HUES48 (cell line): ENCODE results near the gene CXXC4.
A peak's percentile ranks its signal among the peaks of the same experiment; 100 is the strongest.

Source experiments
- H3K27ac ChIP-seq: one replicate; pipeline ENCODE4 v1.7.0; 2013; ENCODE audit warnings: low read depth, low read length, inconsistent platforms
- H3K27me3 ChIP-seq: 2 replicates; pipeline ENCODE4 v1.6.1; 2013; ENCODE audit warnings: mild to moderate bottlenecking, low read length; ENCODE audit not compliant: control insufficient read depth, insufficient read depth
- H3K36me3 ChIP-seq: 2 replicates; pipeline ENCODE4 v1.6.1; 2013; ENCODE audit warnings: low read length; ENCODE audit not compliant: control insufficient read depth, insufficient read depth
- H3K4me1 ChIP-seq: 2 replicates; pipeline ENCODE4 v1.6.1; 2013; ENCODE audit warnings: mild to moderate bottlenecking, low read length; ENCODE audit not compliant: control insufficient read depth, insufficient read depth
- H3K4me3 ChIP-seq: 2 replicates; pipeline ENCODE4 v1.5.1; 2013; ENCODE audit warnings: mild to moderate bottlenecking, low read depth, low read length
- H3K9ac ChIP-seq: 2 replicates; pipeline ENCODE4 v1.6.1; 2013; ENCODE audit warnings: mild to moderate bottlenecking, low read depth, low read length, moderate library complexity
- H3K9me3 ChIP-seq: 2 replicates; pipeline ENCODE4 v1.6.1; 2013; ENCODE audit warnings: low read length; ENCODE audit not compliant: control insufficient read depth, insufficient read depth

CXXC4 gene

DNA sequence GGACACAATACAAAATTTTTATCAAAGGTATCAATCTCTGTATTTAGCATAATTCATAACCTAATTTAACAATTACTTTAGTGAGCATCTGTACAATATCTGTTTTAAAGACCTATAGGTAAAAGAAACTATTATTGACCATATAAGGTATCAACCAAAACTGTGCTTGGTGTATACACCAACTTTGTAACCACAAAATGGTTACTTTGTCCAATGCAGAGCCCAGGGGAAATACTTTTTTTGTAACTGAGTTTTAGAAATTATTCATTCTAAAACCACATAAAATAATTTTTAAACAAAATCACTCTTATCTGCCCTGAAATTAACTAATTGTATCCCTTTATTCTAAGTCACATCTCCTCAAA, 5.0 kb downstream of the CXXC4 start:
- no peak overlapping the region for H3K27ac ChIP-seq
- no peak overlapping the region for H3K9ac ChIP-seq
- peaks cover 22% of the 10 kb centered on the region for H3K27me3 ChIP-seq
- H3K36me3 ChIP-seq: no peaks in the 10 kb centered on the region
- H3K4me3 ChIP-seq: peak overlapping the region; percentile 78
- peaks cover 41% of the 10 kb centered on the region for H3K4me1 ChIP-seq
- no peaks in the 10 kb centered on the region for H3K9me3 ChIP-seq

DNA sequence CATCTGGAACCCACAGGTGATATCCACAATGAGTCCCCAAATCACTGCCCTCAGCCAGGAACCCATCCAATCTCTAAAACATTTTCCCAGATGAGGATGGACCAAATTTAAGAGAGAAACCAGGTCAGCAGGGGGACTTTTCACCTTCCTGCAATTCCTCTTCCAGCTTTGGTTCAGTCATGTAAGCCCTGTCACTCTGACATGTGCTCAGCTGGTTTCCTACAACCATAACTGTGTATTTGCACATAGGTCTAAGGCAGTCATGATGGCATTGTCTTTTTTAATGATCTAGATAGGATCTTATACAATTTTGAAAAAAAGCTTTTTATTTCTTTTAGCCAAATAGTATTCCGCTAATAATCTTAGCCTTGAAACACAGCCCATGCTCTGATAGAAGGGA, 6.5 kb downstream of the CXXC4 start:
- peaks cover 12% of the 10 kb centered on the region; the same call in 1 of the 2 replicates for H3K27me3 ChIP-seq
- no peak overlapping the region for H3K9ac ChIP-seq
- H3K4me1 ChIP-seq: peaks cover 31% of the 10 kb centered on the region
- no peak overlapping the region for H3K27ac ChIP-seq
- no peaks in the 10 kb centered on the region for H3K9me3 ChIP-seq
- no peak overlapping the region for H3K4me3 ChIP-seq
- no peaks in the 10 kb centered on the region for H3K36me3 ChIP-seq

DNA sequence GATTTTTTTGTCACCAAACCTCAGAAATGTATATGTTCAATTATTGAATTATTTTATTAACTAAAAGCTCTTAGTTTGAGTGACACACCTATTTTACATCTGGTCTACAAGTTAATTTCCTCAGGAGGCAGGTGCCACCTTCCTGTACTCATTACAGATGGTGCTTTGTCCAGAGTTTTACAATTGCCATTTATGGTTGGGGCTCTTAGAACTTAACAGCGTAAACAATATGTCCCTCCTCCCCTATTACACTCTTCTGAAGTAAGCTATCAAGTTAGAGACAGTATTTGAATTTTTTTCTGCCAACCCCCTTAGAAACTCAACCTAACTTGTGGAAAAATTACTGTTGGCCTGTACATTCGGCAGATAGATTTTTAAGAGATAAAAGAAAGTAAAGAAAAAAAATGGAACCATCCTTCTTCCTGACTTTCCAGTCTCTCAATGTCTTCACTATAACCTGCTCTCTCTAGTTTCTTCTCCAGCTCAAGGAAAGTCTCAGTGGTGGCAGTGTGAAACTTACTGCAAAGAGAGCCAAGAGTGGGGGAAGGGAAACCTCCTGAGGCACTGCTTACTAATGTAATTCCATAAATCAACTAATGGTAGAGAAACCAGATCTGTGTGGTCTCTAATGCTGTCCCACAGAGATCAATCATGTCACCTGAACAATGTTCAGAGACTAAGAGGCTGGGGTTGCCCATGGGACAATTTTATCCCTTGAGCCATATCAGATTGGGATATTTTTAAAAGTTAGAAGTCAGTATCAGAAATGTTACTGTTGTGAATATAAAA, 7.8 kb downstream of the CXXC4 start:
- Histone ChIP-seq H3K4me1 (peaks cover 20% of the 10 kb centered on the region), H3K27me3 (peaks cover 12% of the 10 kb centered on the region; the same call in 1 of the 2 replicates), H3K9me3 (no peaks in the 10 kb centered on the region), H3K9ac (no peak overlapping the region), H3K4me3 (no peak overlapping the region), H3K36me3 (no peaks in the 10 kb centered on the region), H3K27ac (peak overlapping the region; percentile 1)

DNA sequence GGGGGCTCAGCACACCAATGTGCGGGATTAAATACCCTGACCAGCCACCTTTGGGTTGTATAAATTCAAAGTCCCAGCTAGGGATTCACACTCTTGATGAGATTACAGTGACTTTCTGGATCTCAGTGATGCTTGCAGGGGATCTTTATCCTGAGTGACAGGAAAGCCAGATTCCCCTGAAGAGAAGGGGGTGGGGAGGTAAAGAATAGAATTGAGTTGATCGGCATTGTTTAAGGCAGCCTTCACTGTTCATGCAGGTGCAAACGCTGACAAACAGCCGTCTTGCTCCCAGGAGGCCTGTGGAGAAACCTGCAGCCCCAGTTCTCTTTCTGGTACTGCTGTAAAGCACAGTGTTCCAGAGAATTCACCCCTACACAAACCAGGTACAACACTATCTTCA, 19.0 kb downstream of the CXXC4 start:
- H3K9me3 ChIP-seq: no peaks in the 10 kb centered on the region
- H3K9ac ChIP-seq: no peak overlapping the region
- peaks cover 9% of the 10 kb centered on the region for H3K4me1 ChIP-seq
- no peak overlapping the region for H3K4me3 ChIP-seq
- no peaks in the 10 kb centered on the region for H3K27me3 ChIP-seq
- no peaks in the 10 kb centered on the region for H3K36me3 ChIP-seq
- H3K27ac ChIP-seq: peak overlapping the region; percentile 3

DNA sequence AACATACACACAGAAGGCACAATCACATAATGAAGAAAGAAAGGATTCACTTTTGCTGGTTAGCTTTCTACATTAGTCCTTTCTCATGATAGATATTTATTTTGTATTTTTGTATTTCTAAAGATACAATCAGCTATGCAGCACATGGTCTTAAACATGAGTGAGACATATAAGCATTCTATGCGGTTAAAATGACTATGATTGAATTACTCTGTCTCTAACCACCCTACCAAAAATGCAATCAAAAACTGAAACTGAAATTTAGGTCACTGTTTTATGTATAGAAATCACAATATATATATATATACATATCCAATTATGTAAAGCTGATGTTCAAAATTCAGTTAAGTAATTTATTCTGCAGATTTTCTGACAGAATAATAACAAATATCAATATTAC, 21.9 kb downstream of the CXXC4 start:
- Histone ChIP-seq H3K4me3 (no peak overlapping the region), H3K4me1 (peaks cover 9% of the 10 kb centered on the region), H3K9me3 (no peaks in the 10 kb centered on the region), H3K36me3 (no peaks in the 10 kb centered on the region), H3K27me3 (no peaks in the 10 kb centered on the region), H3K9ac (no peak overlapping the region), H3K27ac (no peak overlapping the region)

DNA sequence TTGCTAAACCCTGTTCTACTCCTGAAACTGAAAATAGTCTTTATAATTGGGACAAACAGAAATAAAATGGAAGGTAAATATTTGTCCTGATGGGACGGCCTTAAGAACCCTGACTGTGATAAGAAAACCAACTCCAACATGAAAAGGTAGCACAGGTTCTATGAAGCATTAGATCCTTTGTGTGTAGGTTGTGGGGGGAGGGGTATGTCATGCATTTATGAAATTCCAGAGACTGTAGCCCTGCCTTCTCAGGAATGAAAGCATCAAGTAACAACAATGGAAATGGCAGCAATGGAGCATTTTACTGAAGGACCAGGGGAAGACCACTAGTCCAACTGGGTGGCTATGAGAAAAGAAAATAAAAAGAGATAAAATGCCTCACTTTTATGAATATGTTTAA, 23.9 kb downstream of the CXXC4 start:
- Histone ChIP-seq H3K36me3 (no peaks in the 10 kb centered on the region), H3K4me3 (no peak overlapping the region), H3K27me3 (no peaks in the 10 kb centered on the region), H3K27ac (no peak overlapping the region), H3K9ac (no peak overlapping the region), H3K4me1 (peaks cover 3% of the 10 kb centered on the region), H3K9me3 (no peaks in the 10 kb centered on the region)

DNA sequence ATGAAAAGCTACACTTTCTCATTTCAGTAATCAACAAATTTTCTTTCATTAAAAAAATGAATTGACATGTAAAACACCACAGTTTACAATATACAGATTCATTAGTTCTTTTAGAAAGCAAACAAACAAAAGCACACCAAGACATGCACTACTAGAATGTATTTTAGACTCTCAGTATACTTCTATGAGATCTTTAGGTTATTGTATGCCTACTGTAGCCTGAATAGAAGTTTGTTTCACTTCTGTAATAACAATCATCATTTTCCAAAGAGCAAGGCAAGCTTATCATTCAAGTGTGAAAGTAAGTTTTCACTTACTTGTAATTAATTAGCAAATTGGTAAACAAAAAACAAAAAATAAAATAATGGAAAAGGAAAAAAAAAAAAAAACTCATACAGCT, 24.9 kb downstream of the CXXC4 start:
- no peaks in the 10 kb centered on the region for H3K27me3 ChIP-seq
- H3K9ac ChIP-seq: no peak overlapping the region
- H3K27ac ChIP-seq: no peak overlapping the region
- H3K36me3 ChIP-seq: no peaks in the 10 kb centered on the region
- H3K4me1 ChIP-seq: no peaks in the 10 kb centered on the region; the same call in none of the 2 replicates
- H3K4me3 ChIP-seq: no peak overlapping the region
- no peaks in the 10 kb centered on the region for H3K9me3 ChIP-seq

DNA sequence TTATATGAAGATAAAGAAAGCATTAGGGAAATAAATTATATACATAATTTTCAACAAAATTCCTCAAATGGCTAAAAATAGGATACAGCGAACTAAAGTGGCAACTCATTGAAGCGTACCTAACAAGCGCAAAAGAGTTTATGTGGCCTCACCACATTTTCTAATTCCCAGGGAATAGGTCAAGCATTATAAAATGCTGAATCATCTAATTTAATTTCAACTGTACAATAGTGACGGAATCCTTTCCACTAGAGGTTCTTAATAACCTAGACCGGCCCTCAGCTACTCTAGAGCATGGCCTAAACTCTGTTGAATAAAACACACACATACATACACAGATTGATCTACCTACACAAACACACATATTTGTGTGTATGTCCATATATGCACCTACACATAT, 29.1 kb downstream of the CXXC4 start:
- Histone ChIP-seq H3K36me3 (no peaks in the 10 kb centered on the region), H3K9ac (no peak overlapping the region), H3K4me3 (no peak overlapping the region), H3K27ac (no peak overlapping the region), H3K27me3 (no peaks in the 10 kb centered on the region), H3K4me1 (no peaks in the 10 kb centered on the region; the same call in 1 of the 2 replicates), H3K9me3 (no peaks in the 10 kb centered on the region)

DNA sequence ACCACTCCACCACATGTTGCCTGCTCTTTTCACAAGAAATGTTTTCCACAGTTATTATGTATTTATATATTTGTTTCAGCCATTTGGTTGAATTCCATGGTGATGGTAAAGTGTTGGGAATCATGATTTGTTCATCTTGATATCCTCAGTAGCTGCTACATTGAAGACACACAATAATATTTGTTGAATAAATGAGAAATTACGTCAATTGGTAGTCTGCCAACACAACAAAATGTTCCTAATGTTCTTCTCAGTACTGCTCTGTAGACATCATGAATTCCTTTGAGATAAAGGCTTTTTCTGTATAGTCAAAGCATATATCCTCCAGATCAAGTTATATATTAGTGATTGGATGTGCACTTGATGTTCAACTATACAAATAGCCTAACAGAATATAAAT, 29.5 kb downstream of the CXXC4 start:
- no peak overlapping the region for H3K4me3 ChIP-seq
- no peaks in the 10 kb centered on the region for H3K36me3 ChIP-seq
- H3K9me3 ChIP-seq: no peaks in the 10 kb centered on the region
- no peak overlapping the region for H3K27ac ChIP-seq
- no peak overlapping the region for H3K9ac ChIP-seq
- H3K4me1 ChIP-seq: no peaks in the 10 kb centered on the region
- H3K27me3 ChIP-seq: no peaks in the 10 kb centered on the region

DNA sequence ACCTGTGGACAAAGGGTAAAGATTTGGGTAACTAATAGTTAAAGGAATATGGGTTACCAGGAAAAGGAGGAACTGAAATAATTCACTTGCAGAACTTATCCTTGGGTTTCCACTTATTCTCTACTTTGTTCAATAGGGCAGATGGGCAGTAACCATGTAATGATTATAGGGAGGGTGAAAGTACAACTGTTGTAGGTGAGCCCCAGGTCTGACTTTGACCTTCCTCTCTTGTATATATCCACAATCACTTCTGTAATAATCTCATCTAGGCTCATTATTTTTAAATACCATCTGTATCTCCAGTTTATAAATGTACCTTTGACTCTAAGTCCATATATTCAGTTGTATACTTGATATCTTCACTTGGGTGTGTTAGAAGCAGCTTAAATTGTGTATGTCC, 32.1 kb downstream of the CXXC4 start:
- H3K4me1 ChIP-seq: no peaks in the 10 kb centered on the region
- H3K27ac ChIP-seq: no peak overlapping the region
- H3K4me3 ChIP-seq: no peak overlapping the region
- H3K9me3 ChIP-seq: no peaks in the 10 kb centered on the region
- no peaks in the 10 kb centered on the region for H3K27me3 ChIP-seq
- no peaks in the 10 kb centered on the region for H3K36me3 ChIP-seq
- H3K9ac ChIP-seq: no peak overlapping the region

DNA sequence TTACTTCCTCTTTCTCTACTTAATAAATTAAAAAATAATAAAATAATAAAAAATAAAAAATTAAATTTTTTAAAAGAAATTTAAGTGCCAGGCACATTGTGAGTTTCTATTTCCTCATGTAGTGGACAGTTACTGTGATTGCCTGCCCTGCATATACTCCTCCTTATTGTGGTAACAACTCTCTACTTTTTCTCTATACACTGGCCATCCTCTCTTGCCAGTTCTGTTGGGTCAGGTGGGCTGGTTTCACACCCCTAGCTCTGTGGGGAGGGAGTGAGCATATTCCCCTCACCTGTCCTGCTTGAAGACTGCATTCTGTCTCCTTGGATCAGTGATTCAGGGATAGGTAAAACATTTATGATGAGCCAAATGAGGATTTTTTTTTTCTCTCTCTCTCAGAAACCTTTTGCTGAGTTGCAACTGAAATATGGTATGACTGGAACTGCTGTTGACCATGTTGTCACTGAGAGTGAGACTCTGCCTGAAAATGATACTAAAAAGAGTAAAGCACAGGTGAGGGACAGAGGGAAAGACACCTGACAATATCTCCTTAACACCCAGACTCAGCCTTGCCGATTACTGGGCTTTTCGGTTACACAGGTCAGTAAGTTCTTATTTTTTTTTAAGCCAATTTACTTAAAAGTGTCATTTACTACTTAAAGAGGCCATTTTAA, 37.2 kb downstream of the CXXC4 start:
- no peak overlapping the region for H3K27ac ChIP-seq
- no peaks in the 10 kb centered on the region for H3K9me3 ChIP-seq
- H3K36me3 ChIP-seq: no peaks in the 10 kb centered on the region
- H3K27me3 ChIP-seq: no peaks in the 10 kb centered on the region
- no peak overlapping the region for H3K9ac ChIP-seq
- no peak overlapping the region for H3K4me3 ChIP-seq
- no peaks in the 10 kb centered on the region for H3K4me1 ChIP-seq
